ENCODE results near the gene OR51A2. TPM values are rescaled to one million over a fixed set of nuclear protein-coding genes. Genes with fewer than 3 reads are reported as not detected.
"Not testable (repeated sequence)": the region's sequence is repeated elsewhere in the genome, so short reads cannot be mapped to it uniquely, and the experiment has no call there.

OR51A2 gene, protein sequence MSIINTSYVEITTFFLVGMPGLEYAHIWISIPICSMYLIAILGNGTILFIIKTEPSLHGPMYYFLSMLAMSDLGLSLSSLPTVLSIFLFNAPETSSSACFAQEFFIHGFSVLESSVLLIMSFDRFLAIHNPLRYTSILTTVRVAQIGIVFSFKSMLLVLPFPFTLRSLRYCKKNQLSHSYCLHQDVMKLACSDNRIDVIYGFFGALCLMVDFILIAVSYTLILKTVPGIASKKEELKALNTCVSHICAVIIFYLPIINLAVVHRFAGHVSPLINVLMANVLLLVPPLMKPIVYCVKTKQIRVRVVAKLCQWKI
- not detected for polyA plus RNA-seq (ENCODE audit: insufficient read depth in 1 of 5, insufficient read length in 5 of 5, low replicate concordance in 1 of 5)
- long read RNA-seq, donor 1, result 0 reads
- long read RNA-seq, donor 2, result 0 reads
- long read RNA-seq, donor 3, result 0 reads
- long read RNA-seq, donor 4, result 0 reads
- long read RNA-seq, donor 5, result 0 reads
- long read RNA-seq, donor 6, result 0 reads
- long read RNA-seq, donor 7, result 0 reads
- long read RNA-seq, donor 8, result 0 reads

DNA sequence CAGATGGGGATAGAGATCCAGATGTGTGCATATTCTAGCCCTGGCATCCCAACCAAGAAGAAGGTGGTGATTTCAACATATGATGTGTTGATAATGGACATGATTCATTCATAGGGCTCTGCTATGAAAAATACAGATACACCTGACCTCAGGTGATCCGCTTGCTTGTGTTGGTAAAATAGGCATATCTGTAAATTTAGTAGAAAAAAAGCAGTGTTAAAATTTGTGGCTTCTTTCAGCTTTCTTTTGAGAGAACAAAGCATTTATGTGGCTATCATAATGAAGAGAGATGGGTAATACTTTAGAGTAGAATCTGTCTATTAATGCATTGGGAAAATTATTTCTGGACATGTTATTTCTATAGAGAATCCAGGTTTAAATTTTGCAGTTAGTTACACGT lies at the start of gene OR51A2:
Gene OR51A2, minus strand, starts transcription at position 101 of the 400 bp plus-strand sequence. Its CDS starts 0 bp downstream, at position 101.
- DNase-seq, result not testable (repeated sequence)

DNA sequence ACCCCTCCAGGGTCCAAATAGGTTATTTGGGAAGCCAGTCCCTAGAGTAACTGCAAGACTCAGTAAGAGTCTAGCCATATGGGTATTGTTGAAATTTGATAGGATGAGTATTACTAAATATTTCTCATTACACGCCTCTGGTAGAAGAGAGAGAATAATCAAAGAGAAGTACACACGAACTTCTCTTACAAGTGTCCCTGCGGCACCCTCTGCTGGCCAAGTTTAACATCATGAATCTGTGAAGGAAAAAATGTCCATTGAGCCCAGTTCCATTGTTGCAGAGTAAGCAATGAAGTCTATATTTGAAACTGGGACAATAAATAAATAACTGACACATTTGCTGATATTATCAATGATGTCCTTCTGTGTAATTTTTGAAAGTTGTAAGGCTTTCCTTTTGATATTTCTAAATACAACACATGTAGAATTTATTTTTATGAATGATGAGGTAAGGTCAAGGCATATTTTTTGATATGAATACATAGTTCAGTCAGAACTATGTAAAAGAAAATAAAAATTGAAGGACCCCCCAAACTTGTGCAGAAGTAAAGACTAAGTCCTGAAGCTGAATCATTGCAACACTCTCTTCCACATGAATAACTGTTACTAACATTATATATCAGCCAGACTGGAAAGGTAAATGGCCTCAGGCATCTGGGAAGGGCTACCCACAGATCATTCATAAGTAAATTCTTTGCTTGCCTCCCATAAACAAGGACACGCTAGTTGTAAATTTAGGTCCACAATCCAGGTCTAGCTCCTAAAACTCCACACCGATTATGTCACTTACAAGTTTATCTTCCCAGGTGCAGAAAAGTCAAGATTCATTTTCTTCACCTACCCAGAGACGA lies 49.1 kb upstream of the OR51A2 start:
- peak; percentile 38 to 46 for DNase-seq

- DNase-seq, result no peak
Measured at GRCh38 chr11:4994551-4994950, 39.0 kb upstream of the OR51A2 start, which contains the start of gene OR51L1. OR51L1 (plus strand) TSS chr11:4994851; CDS start chr11:4998983, 4,132 bp downstream.

- no peak for DNase-seq
Measured at GRCh38 chr11:4991060-4991459, 35.5 kb upstream of the OR51A2 start.

- DNase-seq, result peak; percentile 34 to 48
Measured at GRCh38 chr11:4983841-4984240, 28.3 kb upstream of the OR51A2 start.

DNA sequence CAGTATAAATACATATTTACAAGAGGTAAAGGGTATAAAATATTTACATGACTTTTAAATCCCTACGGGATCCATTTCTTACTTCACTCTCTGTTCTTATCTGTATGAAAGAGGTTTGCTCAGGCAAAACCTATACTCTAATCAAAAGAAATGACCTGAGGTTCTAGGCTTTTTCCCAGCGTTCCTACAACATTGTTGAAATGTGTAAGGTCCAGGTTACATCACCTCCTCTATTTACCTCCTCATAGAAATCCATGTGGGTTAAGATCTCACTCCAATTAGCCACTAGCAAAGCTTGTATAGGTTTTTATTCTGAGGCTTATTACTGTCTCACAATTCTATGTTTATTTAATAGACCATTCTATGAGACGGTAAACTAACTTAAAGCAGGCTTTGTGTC lies 27.2 kb upstream of the OR51A2 start:
- DNase-seq, result no peak

GRCh38 chr11:4979036-4979435 lies 23.5 kb upstream of the OR51A2 start:
- DNase-seq, result peak; percentile 11 to 14

GRCh38 chr11:4975436-4975835 lies 19.9 kb upstream of the OR51A2 start:
- DNase-seq, result no peak

GRCh38 chr11:4962816-4963215 lies 7.3 kb upstream of the OR51A2 start:
- DNase-seq, result no peak

GRCh38 chr11:4960877-4961276 lies 5.4 kb upstream of the OR51A2 start:
- DNase-seq, result no peak

DNA sequence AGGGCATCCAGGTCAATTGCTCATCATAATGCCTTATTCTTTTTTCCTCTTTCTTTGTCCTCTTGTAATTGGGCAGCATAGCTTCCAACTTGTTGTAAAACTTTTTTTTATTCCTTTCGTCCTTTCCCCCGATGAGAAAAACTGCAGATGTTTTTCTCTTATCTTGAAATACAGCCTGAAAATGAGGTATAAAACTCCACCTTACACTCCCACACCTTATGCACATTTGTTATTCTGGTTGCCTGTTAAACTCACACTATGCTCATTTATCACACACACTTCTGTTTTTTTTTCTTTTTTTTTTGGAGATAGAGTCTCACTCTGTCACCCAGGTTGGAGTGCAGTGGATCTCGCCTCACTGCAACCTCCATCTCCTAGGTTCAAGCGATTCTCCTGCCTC lies 1.9 kb upstream of the OR51A2 start:
- no peak for DNase-seq

- no peak for DNase-seq
Measured at GRCh38 chr11:4947505-4947904, 8.0 kb downstream of the OR51A2 start, which contains the start of gene OR51A4. OR51A4 (minus strand) TSS chr11:4947605; CDS start chr11:4947100, 505 bp downstream.

DNA sequence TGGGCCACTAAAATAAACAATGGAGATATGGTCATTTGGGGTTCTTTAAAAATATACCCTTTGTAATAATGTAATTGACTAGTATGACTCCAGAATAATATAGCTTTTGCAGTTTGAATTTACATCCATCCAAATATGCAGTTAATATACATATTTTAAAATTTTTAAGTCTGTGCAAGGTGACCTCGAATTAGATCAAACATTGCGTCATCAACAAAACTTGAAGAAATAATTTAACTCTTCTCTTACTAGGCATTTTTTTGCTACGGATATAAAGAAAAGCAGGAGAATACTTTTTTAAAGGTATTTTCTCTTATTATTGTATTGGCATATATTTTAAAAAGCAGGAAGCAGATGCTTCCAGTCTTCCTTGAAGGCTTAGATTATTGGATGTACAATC lies 18.8 kb downstream of the OR51A2 start:
- DNase-seq, result no peak

DNA sequence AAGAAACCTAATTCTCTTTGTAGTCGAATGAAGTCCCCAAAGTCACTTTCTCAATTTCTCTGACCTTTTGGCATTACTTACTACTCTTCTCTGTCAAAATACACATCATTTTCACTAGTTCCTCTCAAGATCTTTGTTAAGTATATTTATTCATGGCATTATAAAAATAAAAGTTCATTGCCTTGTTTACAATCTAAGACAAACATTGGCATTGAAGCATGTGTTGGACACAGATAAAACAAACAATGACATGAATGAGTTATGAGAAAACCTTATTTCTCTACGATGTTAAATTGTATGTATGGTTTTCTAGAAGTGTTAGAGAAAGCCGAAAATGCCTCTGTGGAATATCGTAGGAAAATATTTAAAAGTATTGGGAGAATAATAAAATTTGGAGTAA lies 22.8 kb downstream of the OR51A2 start:
- no peak for DNase-seq

DNA sequence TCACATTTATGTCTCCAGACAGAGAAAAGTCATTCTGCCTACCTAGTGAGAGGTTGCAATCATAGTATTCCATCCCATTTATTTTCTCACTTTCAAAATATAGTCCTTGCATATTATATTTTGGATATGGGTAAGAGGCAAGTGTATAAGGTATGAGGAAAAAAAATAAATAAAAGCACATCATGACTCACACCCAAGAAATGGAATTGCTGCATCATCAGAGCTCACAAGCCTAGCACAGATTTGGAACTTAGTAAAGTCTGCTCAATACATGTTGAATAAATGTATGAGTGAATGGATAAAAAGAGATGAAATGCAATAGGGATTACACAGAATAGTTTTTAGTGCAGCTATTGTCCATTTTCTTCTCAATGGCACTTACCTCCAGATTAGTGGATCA lies 28.9 kb downstream of the OR51A2 start:
- no peak for DNase-seq

- no peak for DNase-seq
Measured at GRCh38 chr11:4924239-4924638, 31.3 kb downstream of the OR51A2 start, which contains the start of gene OR51G1. OR51G1 (minus strand) TSS chr11:4924339; CDS start chr11:4924339, 0 bp downstream.

- no peak for DNase-seq
Measured at GRCh38 chr11:4922304-4922703, 33.2 kb downstream of the OR51A2 start.

DNA sequence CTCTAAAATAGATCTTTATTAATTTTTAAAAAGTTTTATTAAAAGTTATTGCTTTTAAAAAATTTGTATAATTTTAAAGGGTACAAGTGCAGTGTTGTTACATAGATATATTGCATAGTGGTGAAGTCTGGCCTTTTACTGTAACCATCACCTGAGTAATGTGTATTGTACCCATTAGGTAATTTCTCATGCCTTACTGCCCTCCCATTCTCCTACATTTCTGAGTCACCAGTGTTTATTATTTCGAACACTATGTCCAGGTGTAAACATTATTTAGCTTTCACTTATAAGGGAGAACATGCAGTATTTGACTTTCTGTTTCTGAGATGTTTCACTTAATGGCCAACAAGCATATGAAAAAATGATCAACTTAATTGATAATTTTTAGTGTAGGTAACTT lies 33.7 kb downstream of the OR51A2 start:
- DNase-seq, result no peak

DNA sequence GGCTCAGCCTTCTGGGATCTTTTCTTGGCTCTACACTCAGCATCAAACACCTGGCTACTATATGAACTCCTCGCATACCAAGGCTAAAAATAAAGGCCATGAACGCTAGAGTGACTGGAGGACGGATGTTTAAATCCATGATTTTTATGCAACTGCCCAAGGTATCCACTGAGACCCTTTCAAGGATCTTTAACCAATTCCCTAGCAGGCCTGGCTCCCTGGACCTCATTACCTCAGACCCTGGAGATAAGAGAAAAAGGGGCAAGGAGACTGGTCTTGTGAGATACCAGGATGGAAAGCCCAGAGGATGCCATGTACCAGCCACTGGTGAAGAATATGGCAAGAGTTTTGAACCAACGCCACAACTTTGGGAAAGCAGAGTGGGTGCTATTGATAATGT lies 36.3 kb downstream of the OR51A2 start, which contains the start of gene OR51G2:
Gene OR51G2, minus strand, starts transcription at position 101 of the 400 bp plus-strand sequence. CDS start 3,687 bp downstream, outside the sequence.
- no peak for DNase-seq

- DNase-seq, result no peak
Measured at GRCh38 chr11:4916581-4916980, 38.9 kb downstream of the OR51A2 start.
